Tibial artery (tissue), 4 donors: Measurements from ENCODE around the gene PJA2.

Source experiments
- DNase-seq, 2 donors: peaks; one replicate each; pipeline ENCODE4 v3.0.0-alpha.2; 2019
- H3K27ac ChIP-seq, 2 donors: fragments of 200-600 bp; sonication (generic) in 1 of 2; 1 replicate in 1 of 2; 2 replicates in 1 of 2; pipeline ENCODE4 v1.5.1; 2018 to 2019; ENCODE audit warnings: mild to moderate bottlenecking in 1 of 2
- H3K27me3 ChIP-seq, 2 donors: fragments of 200-600 bp; sonication (generic) in 1 of 2; one replicate each; pipeline versions ENCODE4 v1.5.1 to v1.6.0; 2016 to 2019
- H3K36me3 ChIP-seq, 3 donors: fragments of 200-600 bp; sonication (generic) in 2 of 3; one replicate each; pipeline ENCODE4 v1.5.1; 2016 to 2019; ENCODE audit warnings: mild to moderate bottlenecking in 2 of 3
- H3K4me1 ChIP-seq, 4 donors: fragments of 200-600 bp; sonication (generic) in 2 of 4; 1 replicate in 3 of 4; 2 replicates in 1 of 4; pipeline ENCODE4 v1.5.1; 2016 to 2019
- H3K4me3 ChIP-seq, 2 donors: fragments of 200-600 bp; sonication (generic) in 1 of 2; 1 replicate in 1 of 2; 2 replicates in 1 of 2; pipeline ENCODE4 v1.5.1; 2018 to 2019; ENCODE audit warnings: mild to moderate bottlenecking in 2 of 2
- H3K9me3 ChIP-seq, 3 donors: fragments of 200-600 bp; sonication (generic) in 1 of 3; one replicate each; pipeline ENCODE4 v1.5.1; 2016 to 2019
- intact Hi-C: fragments of 100-400 bp; cut with DNase I; formaldehyde crosslinking; loops from one replicate; pipeline ENCODE4 v1.15.0; 2023; ENCODE audit warnings: low total_unique reads
- TF ChIP-seq, protein P1 (sequence below), 2 experiments: fragments of 200-600 bp in 1 of 2; fragments of 450-650 bp in 1 of 2; IDR thresholded peaks; one replicate each; pipeline ENCODE4 v1.5.1; 2017 to 2019; ENCODE audit warnings: antibody characterized with exemption in 2 of 2, mild to moderate bottlenecking in 1 of 2, moderate library complexity in 1 of 2

The PJA2 gene

DNA sequence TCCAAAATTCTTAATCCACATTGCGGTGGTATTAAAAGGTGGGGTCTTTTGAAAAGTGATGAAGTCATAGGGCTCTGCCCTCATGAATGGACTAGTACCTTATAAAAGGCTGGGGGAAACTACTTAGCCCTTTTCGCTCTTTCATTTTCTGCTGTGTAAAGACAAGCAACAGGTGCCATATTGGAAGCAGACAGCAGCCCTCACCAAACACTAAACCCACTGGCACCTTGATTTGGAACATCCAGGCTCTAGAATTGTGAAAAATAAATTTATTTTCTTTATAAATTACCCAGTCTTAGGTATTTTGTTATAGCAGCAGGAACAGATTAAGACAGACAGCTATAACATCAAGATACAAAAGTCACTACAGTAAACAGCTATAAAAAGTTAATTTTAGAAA lies 12.8 kb downstream of the PJA2 start:
- Histone ChIP-seq H3K27ac (no peak overlapping the region), H3K4me1 (peaks cover 0 to 90% (median 36%) of the 10 kb centered on the region in 4 donors), H3K36me3 (no peaks in the 10 kb centered on the region), H3K9me3 (no peaks in the 10 kb centered on the region), H3K4me3 (no peak overlapping the region), H3K27me3 (no peaks in the 10 kb centered on the region)
- intact Hi-C loops, result no loop called here
- no peak for DNase-seq
- TF ChIP-seq, protein P1, sequence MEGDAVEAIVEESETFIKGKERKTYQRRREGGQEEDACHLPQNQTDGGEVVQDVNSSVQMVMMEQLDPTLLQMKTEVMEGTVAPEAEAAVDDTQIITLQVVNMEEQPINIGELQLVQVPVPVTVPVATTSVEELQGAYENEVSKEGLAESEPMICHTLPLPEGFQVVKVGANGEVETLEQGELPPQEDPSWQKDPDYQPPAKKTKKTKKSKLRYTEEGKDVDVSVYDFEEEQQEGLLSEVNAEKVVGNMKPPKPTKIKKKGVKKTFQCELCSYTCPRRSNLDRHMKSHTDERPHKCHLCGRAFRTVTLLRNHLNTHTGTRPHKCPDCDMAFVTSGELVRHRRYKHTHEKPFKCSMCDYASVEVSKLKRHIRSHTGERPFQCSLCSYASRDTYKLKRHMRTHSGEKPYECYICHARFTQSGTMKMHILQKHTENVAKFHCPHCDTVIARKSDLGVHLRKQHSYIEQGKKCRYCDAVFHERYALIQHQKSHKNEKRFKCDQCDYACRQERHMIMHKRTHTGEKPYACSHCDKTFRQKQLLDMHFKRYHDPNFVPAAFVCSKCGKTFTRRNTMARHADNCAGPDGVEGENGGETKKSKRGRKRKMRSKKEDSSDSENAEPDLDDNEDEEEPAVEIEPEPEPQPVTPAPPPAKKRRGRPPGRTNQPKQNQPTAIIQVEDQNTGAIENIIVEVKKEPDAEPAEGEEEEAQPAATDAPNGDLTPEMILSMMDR (IDR thresholded peaks at IDR 0.05), result no peak

DNA sequence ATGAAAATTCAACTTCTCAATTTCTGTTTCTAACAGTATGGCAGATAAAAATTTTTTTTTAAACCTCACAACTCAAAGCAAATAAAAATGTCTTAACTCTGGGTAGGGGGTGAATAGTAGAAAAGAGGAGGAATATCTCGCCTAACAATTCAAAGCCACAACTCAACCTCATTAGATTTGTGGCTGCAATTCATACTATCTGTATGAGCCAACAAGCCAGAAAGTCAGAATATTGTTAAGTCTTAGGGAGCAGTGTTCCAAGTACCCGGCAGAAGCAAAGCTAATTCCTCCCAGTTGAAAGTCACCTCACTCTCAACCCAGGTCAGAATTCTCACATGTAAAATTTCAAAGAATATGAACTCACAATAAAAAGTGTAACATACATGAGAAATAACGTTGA lies 15.0 kb downstream of the PJA2 start:
- intact Hi-C loops, result no loop called here
- Histone ChIP-seq H3K27ac (no peak overlapping the region), H3K4me3 (no peak overlapping the region), H3K27me3 (no peaks in the 10 kb centered on the region), H3K9me3 (no peaks in the 10 kb centered on the region), H3K4me1 (peaks cover 0 to 89% (median 33%) of the 10 kb centered on the region in 4 donors), H3K36me3 (no peaks in the 10 kb centered on the region)
- no peak for DNase-seq
- TF ChIP-seq, protein P1 (IDR thresholded peaks at IDR 0.05), result no peak

DNA sequence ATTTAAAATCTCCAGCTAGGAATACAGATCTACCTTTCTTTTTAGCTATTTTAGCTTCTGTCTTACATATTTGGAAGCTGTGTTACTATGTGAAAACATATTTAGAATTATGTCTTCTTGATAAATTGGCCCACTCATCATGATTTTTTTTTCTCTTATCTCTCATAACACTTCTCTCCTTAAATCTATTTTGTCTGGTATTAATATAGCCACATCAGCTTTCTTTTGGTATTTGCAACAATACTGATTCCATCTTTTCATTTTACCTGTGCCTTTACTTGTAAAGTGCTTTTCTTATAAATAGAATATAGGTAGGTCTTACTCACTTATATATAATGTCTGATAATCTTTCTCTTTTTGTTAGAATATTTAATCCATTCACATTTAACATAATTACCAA lies 19.6 kb downstream of the PJA2 start:
- TF ChIP-seq, protein P1 (IDR thresholded peaks at IDR 0.05), result no peak
- Histone ChIP-seq H3K9me3 (no peaks in the 10 kb centered on the region), H3K36me3 (no peaks in the 10 kb centered on the region), H3K27ac (no peak overlapping the region), H3K4me3 (no peak overlapping the region), H3K27me3 (no peaks in the 10 kb centered on the region), H3K4me1 (peaks cover 0 to 94% (median 33%) of the 10 kb centered on the region in 4 donors)
- intact Hi-C loops, result no loop called here
- DNase-seq, result no peak

DNA sequence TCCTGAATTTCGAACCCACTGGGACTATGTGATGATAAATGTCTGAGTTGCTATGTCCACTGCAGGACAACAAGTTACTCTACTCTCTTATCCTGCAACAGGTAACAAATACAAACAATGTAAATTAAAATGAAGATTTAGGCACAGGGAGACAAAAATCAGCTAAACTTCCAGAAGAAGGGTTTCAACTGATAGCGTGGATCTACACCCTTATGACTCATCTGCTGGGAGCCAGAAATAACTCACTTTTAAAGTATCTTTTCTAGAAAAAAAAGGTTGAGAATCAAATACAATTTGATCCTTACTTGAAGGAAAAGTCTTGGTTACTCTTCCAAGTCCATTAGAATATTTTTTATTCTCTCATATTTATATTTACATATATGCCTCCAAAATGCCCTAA lies 21.4 kb downstream of the PJA2 start:
- Histone ChIP-seq H3K4me3 (no peak overlapping the region), H3K9me3 (no peaks in the 10 kb centered on the region), H3K27ac (no peak overlapping the region), H3K4me1 (peaks cover 0 to 87% (median 23%) of the 10 kb centered on the region in 4 donors), H3K27me3 (no peaks in the 10 kb centered on the region), H3K36me3 (no peaks in the 10 kb centered on the region)
- DNase-seq, result no peak
- TF ChIP-seq, protein P1 (IDR thresholded peaks at IDR 0.05), result no peak
- intact Hi-C loops, result no loop called here

DNA sequence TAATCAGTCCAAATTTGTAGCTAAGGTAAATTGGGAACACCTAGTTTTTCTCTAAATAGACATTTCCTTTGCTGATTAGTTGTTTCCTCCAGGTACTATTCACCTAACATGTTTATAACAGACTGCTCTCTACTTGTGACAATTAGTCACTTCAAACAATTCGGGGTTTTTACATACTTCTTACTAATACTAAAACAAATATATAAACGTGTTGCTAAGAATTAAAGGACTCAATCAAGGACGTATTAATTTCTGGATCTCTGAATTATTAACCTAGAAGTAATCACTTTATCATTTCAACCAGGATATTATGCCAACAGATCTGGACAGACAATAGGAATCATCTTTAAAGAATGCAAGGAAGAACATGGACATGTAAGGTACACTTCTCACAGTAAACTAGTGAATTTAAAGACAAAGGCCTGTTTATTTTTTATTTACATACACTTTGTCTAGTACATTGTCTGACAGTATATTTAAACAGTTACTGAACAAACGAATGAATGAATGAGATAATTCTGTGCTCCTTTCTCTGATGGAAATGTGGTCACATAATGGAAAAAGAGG lies 22.3 kb downstream of the PJA2 start:
- intact Hi-C loops, result no loop called here
- no peaks in the 10 kb centered on the region for H3K9me3 ChIP-seq
- no peak overlapping the region for H3K4me3 ChIP-seq
- peaks cover 0 to 87% (median 20%) of the 10 kb centered on the region in 4 donors for H3K4me1 ChIP-seq
- no peak for DNase-seq
- TF ChIP-seq, protein P1 (IDR thresholded peaks at IDR 0.05), result no peak
- peaks cover 0 to 4% (median 2%) of the 10 kb centered on the region in 3 donors for H3K36me3 ChIP-seq
- H3K27me3 ChIP-seq, result no peaks in the 10 kb centered on the region
- H3K27ac ChIP-seq, result no peak overlapping the region

DNA sequence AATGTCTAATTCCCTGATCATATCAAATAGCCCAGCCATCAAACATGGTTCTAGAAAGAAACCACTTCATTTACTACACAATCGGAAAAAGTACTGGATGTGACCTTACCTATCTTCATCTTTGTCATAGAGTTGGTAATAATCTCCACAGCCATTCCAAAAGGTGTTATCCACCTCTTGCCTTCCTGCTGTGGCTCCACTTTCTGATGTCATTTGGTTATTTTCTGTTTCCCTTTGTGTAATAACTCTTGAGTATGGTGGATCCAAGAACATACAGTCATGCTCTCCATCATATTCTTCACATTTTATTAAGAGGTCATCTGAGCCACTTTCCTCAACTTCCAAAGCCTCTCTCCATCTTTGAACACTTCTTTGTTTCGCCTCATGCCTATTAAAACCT lies 31.7 kb downstream of the PJA2 start:
- DNase-seq, result no peak
- Histone ChIP-seq H3K9me3 (no peaks in the 10 kb centered on the region), H3K4me1 (peaks cover 0 to 45% (median 9%) of the 10 kb centered on the region in 4 donors), H3K27ac (no peak overlapping the region), H3K27me3 (no peaks in the 10 kb centered on the region), H3K36me3 (peaks cover 39 to 51% (median 40%) of the 10 kb centered on the region in 3 donors), H3K4me3 (no peak overlapping the region)
- TF ChIP-seq, protein P1 (IDR thresholded peaks at IDR 0.05), result no peak
- intact Hi-C loops, result no loop called here
